ENCODE measurements around the gene SPEG. TPM values are rescaled to one million over a fixed set of nuclear protein-coding genes. Genes with fewer than 3 reads are reported as not detected.

The SPEG gene
- total and polyA plus RNA-seq, 4 donors: 3.7 to 15.6 (median 9.6) TPM

DNA sequence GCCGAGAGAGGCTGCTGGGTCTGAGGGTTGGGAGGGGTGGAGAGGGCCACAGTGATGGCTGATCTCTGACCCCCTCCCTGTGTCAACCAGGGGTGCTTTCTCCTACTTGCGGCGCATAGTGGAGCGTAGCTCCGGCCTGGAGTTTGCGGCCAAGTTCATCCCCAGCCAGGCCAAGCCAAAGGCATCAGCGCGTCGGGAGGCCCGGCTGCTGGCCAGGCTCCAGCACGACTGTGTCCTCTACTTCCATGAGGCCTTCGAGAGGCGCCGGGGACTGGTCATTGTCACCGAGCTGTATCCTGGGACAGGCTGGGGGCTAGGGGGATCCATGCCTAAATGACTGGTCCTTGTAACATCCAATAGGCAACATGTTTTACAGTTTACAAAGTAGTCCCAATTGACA, 43.2 kb downstream of the SPEG start:
- Histone ChIP-seq H3K27me3 (ENCODE audit: control insufficient read depth in 3 of 3, insufficient read depth in 3 of 3, low read length in 2 of 3) (peaks cover 2 to 20% (median 3%) of the 10 kb centered on the region in 3 donors), H3K36me3 (ENCODE audit: control insufficient read depth in 4 of 4, insufficient read depth in 4 of 4, low read length in 4 of 4) (peaks cover 0 to 13% (median 0%) of the 10 kb centered on the region in 4 donors), H3K9ac (ENCODE audit: insufficient read depth in 1 of 2, low read length in 2 of 2) (no peak overlapping the region), H3K9me3 (ENCODE audit: control insufficient read depth in 4 of 4, insufficient read depth in 3 of 4, low read length in 3 of 4) (peaks cover 0 to 4% (median 0%) of the 10 kb centered on the region in 4 donors), H3K4me1 (ENCODE audit: control insufficient read depth in 5 of 5, insufficient read depth in 5 of 5, low read length in 5 of 5) (peaks cover 0 to 15% (median 0%) of the 10 kb centered on the region in 5 donors), H3K27ac (ENCODE audit: low read depth in 1 of 2, low read length in 1 of 2) (no peak overlapping the region), H3K4me3 (no peak overlapping the region)
- no peak for TF ChIP-seq CTCF (IDR thresholded peaks at IDR 0.05; ENCODE audit: control extremely low read depth, extremely low read depth)
- WGBS, 2 donors: 84 to 98% methylated on average over 15 of the region's 15 CpGs
- DNase-seq (peak; percentile 55 to 66 (median 56)), ATAC-seq (ENCODE audit: insufficient read depth, low FRiP score) (no peak)

DNA sequence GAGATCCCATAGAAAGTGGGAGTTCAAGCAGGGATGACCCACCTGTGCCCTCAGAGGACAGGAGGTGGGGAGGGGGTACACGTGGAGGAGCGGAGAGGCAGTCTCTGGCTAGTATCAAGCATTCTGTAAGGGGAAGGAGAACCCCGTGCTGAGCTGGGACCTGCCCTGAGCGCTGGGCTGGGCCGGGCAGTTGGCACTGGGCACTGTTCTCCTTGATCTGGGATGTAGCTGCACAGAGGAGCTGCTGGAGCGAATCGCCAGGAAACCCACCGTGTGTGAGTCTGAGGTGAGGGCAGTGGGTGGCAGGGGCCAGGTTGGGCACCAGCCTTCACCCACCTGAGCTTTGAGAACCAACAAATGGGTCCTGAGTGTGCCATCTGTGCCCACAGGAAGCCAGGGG, 44.3 kb downstream of the SPEG start:
- no peak overlapping the region for H3K4me3 ChIP-seq
- H3K9me3 ChIP-seq (ENCODE audit: control insufficient read depth in 4 of 4, insufficient read depth in 3 of 4, low read length in 3 of 4): peaks cover 0 to 5% (median 0%) of the 10 kb centered on the region in 4 donors
- 80 to 91% methylated on average over 8 of the region's 8 CpGs for WGBS, 2 donors
- no peak for TF ChIP-seq CTCF (IDR thresholded peaks at IDR 0.05; ENCODE audit: control extremely low read depth, extremely low read depth)
- no peak for DNase-seq
- no peak overlapping the region for H3K27ac ChIP-seq (ENCODE audit: low read depth in 1 of 2, low read length in 1 of 2)
- H3K9ac ChIP-seq (ENCODE audit: insufficient read depth in 1 of 2, low read length in 2 of 2): no peak overlapping the region
- H3K4me1 ChIP-seq (ENCODE audit: control insufficient read depth in 5 of 5, insufficient read depth in 5 of 5, low read length in 5 of 5): peaks cover 0 to 17% (median 0%) of the 10 kb centered on the region in 5 donors
- ATAC-seq (ENCODE audit: insufficient read depth, low FRiP score): no peak
- peaks cover 0 to 6% (median 0%) of the 10 kb centered on the region in 4 donors for H3K36me3 ChIP-seq (ENCODE audit: control insufficient read depth in 4 of 4, insufficient read depth in 4 of 4, low read length in 4 of 4)
- peaks cover 3 to 24% (median 5%) of the 10 kb centered on the region in 3 donors for H3K27me3 ChIP-seq (ENCODE audit: control insufficient read depth in 3 of 3, insufficient read depth in 3 of 3, low read length in 2 of 3)

DNA sequence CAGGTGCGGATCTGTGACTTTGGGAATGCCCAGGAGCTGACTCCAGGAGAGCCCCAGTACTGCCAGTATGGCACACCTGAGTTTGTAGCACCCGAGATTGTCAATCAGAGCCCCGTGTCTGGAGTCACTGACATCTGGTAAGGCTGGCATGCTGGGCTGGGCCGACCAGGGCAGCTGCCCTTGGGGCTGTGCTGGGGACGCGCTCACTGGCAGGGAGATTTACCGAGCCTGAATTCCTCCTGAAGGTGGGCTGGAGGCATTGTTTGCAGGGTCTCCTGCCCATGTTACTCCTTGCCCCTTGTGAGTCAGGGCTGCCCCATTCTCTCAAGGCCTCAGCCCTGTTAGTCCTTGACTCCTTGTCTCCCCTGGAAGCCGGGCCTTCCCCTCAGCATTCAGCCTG, 45.4 kb downstream of the SPEG start:
- TF ChIP-seq CTCF (IDR thresholded peaks at IDR 0.05; ENCODE audit: control extremely low read depth, extremely low read depth): no peak
- H3K4me3 ChIP-seq: peak overlapping the region; percentile 1
- H3K27me3 ChIP-seq (ENCODE audit: control insufficient read depth in 3 of 3, insufficient read depth in 3 of 3, low read length in 2 of 3): peaks cover 5 to 29% (median 8%) of the 10 kb centered on the region in 3 donors
- WGBS, 2 donors: 87 to 96% methylated on average over 8 of the region's 8 CpGs
- DNase-seq: no peak
- H3K36me3 ChIP-seq (ENCODE audit: control insufficient read depth in 4 of 4, insufficient read depth in 4 of 4, low read length in 4 of 4): peaks cover 0 to 6% (median 0%) of the 10 kb centered on the region in 4 donors
- no peak overlapping the region for H3K27ac ChIP-seq (ENCODE audit: low read depth in 1 of 2, low read length in 1 of 2)
- no peak for ATAC-seq (ENCODE audit: insufficient read depth, low FRiP score)
- H3K9me3 ChIP-seq (ENCODE audit: control insufficient read depth in 4 of 4, insufficient read depth in 3 of 4, low read length in 3 of 4): peaks cover 0 to 5% (median 0%) of the 10 kb centered on the region in 4 donors
- no peak overlapping the region for H3K9ac ChIP-seq (ENCODE audit: insufficient read depth in 1 of 2, low read length in 2 of 2)
- peaks cover 0 to 24% (median 6%) of the 10 kb centered on the region in 5 donors for H3K4me1 ChIP-seq (ENCODE audit: control insufficient read depth in 5 of 5, insufficient read depth in 5 of 5, low read length in 5 of 5)
